ENCODE measurements around the gene GM2A.

The GM2A gene

GRCh38 chr5:151252762-151253604, at the start of gene GM2A:
Gene GM2A (plus strand): TSS chr5:151253185. CDS start chr5:151253217, 32 bp downstream.
- TF ChIP-seq GATA2 (IDR thresholded peaks at IDR 0.05; ENCODE audit: low read depth, low read length): no peak
- TF ChIP-seq GATA3 (IDR thresholded peaks at IDR 0.05; ENCODE audit: low read depth, low read length): no peak

DNA sequence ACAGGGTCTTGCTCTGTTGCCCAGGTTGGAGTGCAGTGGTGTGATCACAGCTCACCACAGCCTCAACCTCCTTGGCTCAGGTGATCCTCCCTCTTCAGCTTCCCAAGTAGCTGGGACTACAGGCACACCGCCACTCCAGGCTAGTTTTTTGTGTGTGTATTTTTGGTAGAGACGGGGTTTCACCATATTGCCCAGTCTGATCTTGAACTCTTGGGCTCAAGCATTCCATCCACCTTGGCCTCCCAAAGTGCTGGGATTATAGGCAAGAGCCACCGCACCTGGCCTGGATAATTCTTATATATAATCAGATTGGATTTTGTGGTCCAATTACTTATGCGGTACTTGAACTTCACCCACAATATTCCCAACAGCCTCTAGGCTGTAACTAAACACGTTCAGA, 48.9 kb upstream of the GM2A start:
- no peak for TF ChIP-seq GATA2 (IDR thresholded peaks at IDR 0.05; ENCODE audit: low read depth, low read length)

DNA sequence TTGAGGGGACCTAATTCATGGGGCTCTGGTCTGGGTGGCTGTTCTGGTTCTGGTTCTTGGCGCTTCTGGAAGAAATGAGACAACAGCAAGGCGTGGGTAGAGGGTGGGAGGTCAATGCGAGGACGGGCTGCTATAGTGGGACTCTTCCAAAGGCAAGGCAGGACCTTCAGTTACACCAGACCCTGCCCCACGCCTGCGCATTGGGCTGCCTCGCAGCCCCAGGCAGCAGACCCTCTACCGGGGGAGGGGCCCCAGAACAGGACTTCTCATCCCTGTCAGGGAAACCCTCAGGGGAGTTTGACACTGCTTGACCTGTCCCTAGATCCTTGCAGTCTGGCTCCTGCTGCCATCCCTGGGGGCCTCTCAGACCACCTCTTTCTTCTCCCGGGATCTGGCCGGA, 47.6 kb upstream of the GM2A start:
- TF ChIP-seq GATA2 (IDR thresholded peaks at IDR 0.05; ENCODE audit: low read depth, low read length) (no peak), GATA3 (IDR thresholded peaks at IDR 0.05; ENCODE audit: low read depth, low read length) (no peak)

DNA sequence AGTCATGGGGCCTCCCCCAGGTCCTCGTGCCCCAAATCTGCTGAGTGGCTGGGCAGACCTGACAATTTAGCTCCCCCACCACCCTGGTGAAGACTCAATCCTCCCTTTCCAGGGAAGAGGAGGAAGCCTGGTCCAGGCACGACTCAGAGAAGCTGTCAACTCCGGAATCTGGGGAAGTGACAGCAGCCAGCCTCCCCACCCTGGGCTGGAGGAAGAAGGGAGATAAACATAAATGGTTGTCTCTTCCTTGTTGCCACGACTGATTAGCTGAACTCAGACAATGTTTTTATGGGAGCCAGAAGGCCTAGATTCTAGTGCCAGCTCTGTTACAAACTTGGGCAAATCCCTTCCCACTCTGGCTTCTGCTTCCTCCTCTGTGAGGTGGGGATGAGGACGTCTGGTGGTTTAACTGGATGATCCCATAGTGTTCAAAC, 44.5 kb upstream of the GM2A start:
- no peak for TF ChIP-seq GATA3 (IDR thresholded peaks at IDR 0.05; ENCODE audit: low read depth, low read length)
- no peak for TF ChIP-seq GATA2 (IDR thresholded peaks at IDR 0.05; ENCODE audit: low read depth, low read length)

- TF ChIP-seq GATA2 (IDR thresholded peaks at IDR 0.05; ENCODE audit: low read depth, low read length): no peak
- TF ChIP-seq GATA3 (IDR thresholded peaks at IDR 0.05; ENCODE audit: low read depth, low read length): no peak
These were observed 40.6 kb upstream of the GM2A start for GRCh38 chr5:151212406-151212798.

DNA sequence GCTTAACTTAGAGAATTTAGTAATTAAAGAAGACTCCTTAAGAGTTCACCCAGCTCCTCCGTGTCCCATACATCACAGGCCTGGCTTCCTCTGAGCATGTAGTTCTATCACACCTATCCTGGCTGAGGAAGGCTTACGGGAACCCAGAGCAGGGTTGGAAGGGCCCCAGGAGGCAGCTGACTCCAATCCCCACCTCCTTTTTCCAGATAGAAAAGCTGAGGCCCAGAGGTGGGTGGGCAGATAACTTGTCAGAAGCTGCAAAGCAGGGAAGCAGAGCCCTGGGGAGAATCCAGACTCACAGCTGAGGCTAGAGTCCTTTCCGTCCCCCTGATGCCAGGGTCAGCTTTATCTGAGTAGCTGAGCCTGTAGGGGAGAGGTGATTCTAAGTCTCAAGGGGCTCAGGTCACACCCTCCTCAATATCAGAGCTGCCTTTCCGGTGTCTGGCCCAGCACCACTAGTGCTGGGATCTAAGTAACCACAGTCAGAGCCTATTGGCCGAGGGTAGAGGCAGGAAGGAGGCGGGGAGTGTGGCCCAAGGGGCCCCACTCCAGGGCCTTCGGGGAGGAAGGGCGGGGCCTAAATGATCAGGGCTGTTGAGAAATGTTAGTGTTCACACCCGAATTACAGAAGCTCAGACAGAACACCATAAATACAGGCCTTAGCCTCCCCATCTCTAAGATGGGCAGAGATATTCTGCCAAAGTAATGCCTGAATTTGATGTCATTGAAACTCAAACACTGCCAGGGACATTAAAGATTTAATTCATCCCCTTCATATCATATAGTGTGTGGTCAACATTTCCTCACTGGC, 39.0 kb upstream of the GM2A start:
- no peak for TF ChIP-seq GATA2 (IDR thresholded peaks at IDR 0.05; ENCODE audit: low read depth, low read length)
- no peak for TF ChIP-seq GATA3 (IDR thresholded peaks at IDR 0.05; ENCODE audit: low read depth, low read length)

- TF ChIP-seq GATA2 (IDR thresholded peaks at IDR 0.05; ENCODE audit: low read depth, low read length): no peak
- TF ChIP-seq GATA3 (IDR thresholded peaks at IDR 0.05; ENCODE audit: low read depth, low read length): no peak
These were observed 38.1 kb upstream of the GM2A start for GRCh38 chr5:151214614-151215545.

- no peak for TF ChIP-seq GATA2 (IDR thresholded peaks at IDR 0.05; ENCODE audit: low read depth, low read length)
- no peak for TF ChIP-seq GATA3 (IDR thresholded peaks at IDR 0.05; ENCODE audit: low read depth, low read length)
These were observed 37.5 kb upstream of the GM2A start for GRCh38 chr5:151215546-151215880.

GRCh38 chr5:151216781-151217180, 36.2 kb upstream of the GM2A start:
- TF ChIP-seq GATA2 (IDR thresholded peaks at IDR 0.05; ENCODE audit: low read depth, low read length): no peak
- TF ChIP-seq GATA3 (IDR thresholded peaks at IDR 0.05; ENCODE audit: low read depth, low read length): no peak

GRCh38 chr5:151218177-151218576, 34.8 kb upstream of the GM2A start:
- TF ChIP-seq GATA2 (IDR thresholded peaks at IDR 0.05; ENCODE audit: low read depth, low read length) (no peak), GATA3 (IDR thresholded peaks at IDR 0.05; ENCODE audit: low read depth, low read length) (no peak)

- no peak for TF ChIP-seq GATA2 (IDR thresholded peaks at IDR 0.05; ENCODE audit: low read depth, low read length)
- no peak for TF ChIP-seq GATA3 (IDR thresholded peaks at IDR 0.05; ENCODE audit: low read depth, low read length)
These were observed 33.8 kb upstream of the GM2A start for GRCh38 chr5:151219138-151219537.

GRCh38 chr5:151219789-151220188, 33.2 kb upstream of the GM2A start:
- TF ChIP-seq GATA3 (IDR thresholded peaks at IDR 0.05; ENCODE audit: low read depth, low read length): no peak
- no peak for TF ChIP-seq GATA2 (IDR thresholded peaks at IDR 0.05; ENCODE audit: low read depth, low read length)

DNA sequence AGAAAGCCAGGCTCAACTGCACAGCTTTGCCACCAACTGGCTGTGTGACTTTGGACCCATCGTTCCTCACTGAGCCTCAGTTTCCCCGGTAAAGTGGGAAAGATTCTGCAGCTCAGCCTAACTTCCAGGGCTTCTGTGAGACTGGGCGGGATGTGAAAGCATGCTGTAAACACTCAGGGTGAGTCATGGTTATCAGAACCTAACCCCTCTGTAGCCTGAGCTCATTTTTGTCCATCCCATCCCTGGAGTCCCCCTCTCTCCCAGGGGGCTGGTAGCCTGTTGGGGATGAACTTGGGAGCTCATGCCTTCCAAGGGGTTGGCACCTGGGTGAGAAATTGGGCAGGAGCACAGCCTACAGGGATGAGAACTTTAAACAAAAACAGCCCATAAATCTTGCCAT, 31.4 kb upstream of the GM2A start:
- TF ChIP-seq GATA2 (IDR thresholded peaks at IDR 0.05; ENCODE audit: low read depth, low read length) (no peak), GATA3 (IDR thresholded peaks at IDR 0.05; ENCODE audit: low read depth, low read length) (no peak)
